ENCODE measurements around the gene POLR2J2.
"Not testable (repeated sequence)": the region's sequence is repeated elsewhere in the genome, so short reads cannot be mapped to it uniquely, and the experiment has no call there.

DNA sequence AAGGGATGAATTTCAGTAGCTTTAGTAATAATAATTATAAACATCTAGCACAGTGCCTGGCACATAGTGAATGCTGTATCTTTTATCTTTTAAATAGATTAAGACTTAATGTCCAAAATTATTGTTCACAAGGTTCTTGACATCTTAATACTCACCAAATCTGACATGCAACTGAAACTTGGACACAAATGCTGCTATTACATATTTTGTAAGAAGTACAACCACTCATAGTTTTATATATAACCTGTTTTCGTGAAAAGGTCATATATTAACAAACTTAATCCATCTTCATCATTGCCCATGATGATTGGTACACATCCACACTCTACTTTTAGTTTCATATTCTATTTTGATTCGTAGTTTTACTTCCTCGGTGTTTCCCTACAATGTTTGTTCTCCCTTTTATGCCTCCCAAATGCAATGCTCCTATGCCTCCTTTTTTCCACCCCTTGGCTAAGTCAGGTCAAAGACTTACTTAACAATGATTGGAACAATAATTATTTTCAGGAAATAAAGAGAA is 23.6 kb upstream of the POLR2J2 start:
- TF ChIP-seq, protein P1, sequence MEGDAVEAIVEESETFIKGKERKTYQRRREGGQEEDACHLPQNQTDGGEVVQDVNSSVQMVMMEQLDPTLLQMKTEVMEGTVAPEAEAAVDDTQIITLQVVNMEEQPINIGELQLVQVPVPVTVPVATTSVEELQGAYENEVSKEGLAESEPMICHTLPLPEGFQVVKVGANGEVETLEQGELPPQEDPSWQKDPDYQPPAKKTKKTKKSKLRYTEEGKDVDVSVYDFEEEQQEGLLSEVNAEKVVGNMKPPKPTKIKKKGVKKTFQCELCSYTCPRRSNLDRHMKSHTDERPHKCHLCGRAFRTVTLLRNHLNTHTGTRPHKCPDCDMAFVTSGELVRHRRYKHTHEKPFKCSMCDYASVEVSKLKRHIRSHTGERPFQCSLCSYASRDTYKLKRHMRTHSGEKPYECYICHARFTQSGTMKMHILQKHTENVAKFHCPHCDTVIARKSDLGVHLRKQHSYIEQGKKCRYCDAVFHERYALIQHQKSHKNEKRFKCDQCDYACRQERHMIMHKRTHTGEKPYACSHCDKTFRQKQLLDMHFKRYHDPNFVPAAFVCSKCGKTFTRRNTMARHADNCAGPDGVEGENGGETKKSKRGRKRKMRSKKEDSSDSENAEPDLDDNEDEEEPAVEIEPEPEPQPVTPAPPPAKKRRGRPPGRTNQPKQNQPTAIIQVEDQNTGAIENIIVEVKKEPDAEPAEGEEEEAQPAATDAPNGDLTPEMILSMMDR (IDR thresholded peaks at IDR 0.05): not testable (repeated sequence)
- TF ChIP-seq NR1H2 (CRISPR knock-in tag; IDR thresholded peaks at IDR 0.05); ATF1 (CRISPR knock-in tag; IDR thresholded peaks at IDR 0.05); GRHL2 (CRISPR knock-in tag; IDR thresholded peaks at IDR 0.05; ENCODE audit: insufficient replicate concordance, severe bottlenecking); ZNF317 (CRISPR knock-in tag; IDR thresholded peaks at IDR 0.05; ENCODE audit: borderline replicate concordance, low read depth); TCF7 (CRISPR knock-in tag; IDR thresholded peaks at IDR 0.05; ENCODE audit: low read depth); NR2C2 (CRISPR knock-in tag; IDR thresholded peaks at IDR 0.05); ZNF263 (CRISPR knock-in tag; IDR thresholded peaks at IDR 0.05; ENCODE audit: low read depth); CREB1 (CRISPR knock-in tag; IDR thresholded peaks at IDR 0.05); ZNF138 (CRISPR knock-in tag; conservative IDR thresholded peaks at IDR 0.05): not testable (repeated sequence)
- TF ChIP-seq, protein P2, sequence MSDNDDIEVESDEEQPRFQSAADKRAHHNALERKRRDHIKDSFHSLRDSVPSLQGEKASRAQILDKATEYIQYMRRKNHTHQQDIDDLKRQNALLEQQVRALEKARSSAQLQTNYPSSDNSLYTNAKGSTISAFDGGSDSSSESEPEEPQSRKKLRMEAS (CRISPR knock-in tag; IDR thresholded peaks at IDR 0.05): not testable (repeated sequence)
- TF ChIP-seq, protein P3, sequence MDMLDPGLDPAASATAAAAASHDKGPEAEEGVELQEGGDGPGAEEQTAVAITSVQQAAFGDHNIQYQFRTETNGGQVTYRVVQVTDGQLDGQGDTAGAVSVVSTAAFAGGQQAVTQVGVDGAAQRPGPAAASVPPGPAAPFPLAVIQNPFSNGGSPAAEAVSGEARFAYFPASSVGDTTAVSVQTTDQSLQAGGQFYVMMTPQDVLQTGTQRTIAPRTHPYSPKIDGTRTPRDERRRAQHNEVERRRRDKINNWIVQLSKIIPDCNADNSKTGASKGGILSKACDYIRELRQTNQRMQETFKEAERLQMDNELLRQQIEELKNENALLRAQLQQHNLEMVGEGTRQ (CRISPR knock-in tag; IDR thresholded peaks at IDR 0.05): not testable (repeated sequence)
- TF ChIP-seq, protein P4, sequence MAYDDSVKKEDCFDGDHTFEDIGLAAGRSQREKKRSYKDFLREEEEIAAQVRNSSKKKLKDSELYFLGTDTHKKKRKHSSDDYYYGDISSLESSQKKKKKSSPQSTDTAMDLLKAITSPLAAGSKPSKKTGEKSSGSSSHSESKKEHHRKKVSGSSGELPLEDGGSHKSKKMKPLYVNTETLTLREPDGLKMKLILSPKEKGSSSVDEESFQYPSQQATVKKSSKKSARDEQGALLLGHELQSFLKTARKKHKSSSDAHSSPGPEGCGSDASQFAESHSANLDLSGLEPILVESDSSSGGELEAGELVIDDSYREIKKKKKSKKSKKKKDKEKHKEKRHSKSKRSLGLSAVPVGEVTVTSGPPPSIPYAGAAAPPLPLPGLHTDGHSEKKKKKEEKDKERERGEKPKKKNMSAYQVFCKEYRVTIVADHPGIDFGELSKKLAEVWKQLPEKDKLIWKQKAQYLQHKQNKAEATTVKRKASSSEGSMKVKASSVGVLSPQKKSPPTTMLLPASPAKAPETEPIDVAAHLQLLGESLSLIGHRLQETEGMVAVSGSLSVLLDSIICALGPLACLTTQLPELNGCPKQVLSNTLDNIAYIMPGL (CRISPR knock-in tag; IDR thresholded peaks at IDR 0.05): not testable (repeated sequence)
